Measurements from ENCODE around the gene GPR146.

The GPR146 gene

GRCh38 chr7:1043552-1044188, 676 bp upstream of the GPR146 start:
- DNase-seq (ENCODE audit: low read depth) = no peak

- DNase-seq (ENCODE audit: low read depth) = no peak
These were observed 1.0 kb downstream of the GPR146 start for GRCh38 chr7:1045069-1046063.

GRCh38 chr7:1046722-1047679, 2.7 kb downstream of the GPR146 start:
- DNase-seq (ENCODE audit: low read depth) = no peak

- DNase-seq (ENCODE audit: low read depth) = no peak
These were observed 4.8 kb downstream of the GPR146 start for GRCh38 chr7:1049006-1049741.

- DNase-seq (ENCODE audit: low read depth) = no peak
These were observed 5.5 kb downstream of the GPR146 start for GRCh38 chr7:1049801-1050200.

GRCh38 chr7:1050254-1050906, 6.0 kb downstream of the GPR146 start:
- DNase-seq (ENCODE audit: low read depth) = no peak

- DNase-seq (ENCODE audit: low read depth) = no peak
These were observed 6.8 kb downstream of the GPR146 start for GRCh38 chr7:1050956-1051690.

- no peak for DNase-seq (ENCODE audit: low read depth)
These were observed 7.9 kb downstream of the GPR146 start for GRCh38 chr7:1052031-1052818.

- no peak for DNase-seq (ENCODE audit: low read depth)
These were observed 8.7 kb downstream of the GPR146 start for GRCh38 chr7:1053002-1053411.

- DNase-seq (ENCODE audit: low read depth) = no peak
These were observed 9.5 kb downstream of the GPR146 start for GRCh38 chr7:1053816-1054370.

GRCh38 chr7:1054438-1054837, 10.1 kb downstream of the GPR146 start:
- no peak for DNase-seq (ENCODE audit: low read depth)

- no peak for DNase-seq (ENCODE audit: low read depth)
These were observed 10.6 kb downstream of the GPR146 start for GRCh38 chr7:1054861-1055450.

GRCh38 chr7:1055491-1055955, 11.2 kb downstream of the GPR146 start:
- DNase-seq (ENCODE audit: low read depth) = no peak

- DNase-seq (ENCODE audit: low read depth) = no peak
These were observed 11.8 kb downstream of the GPR146 start for GRCh38 chr7:1055956-1056784.

- DNase-seq (ENCODE audit: low read depth) = no peak
These were observed 12.6 kb downstream of the GPR146 start for GRCh38 chr7:1056785-1057410.

- DNase-seq (ENCODE audit: low read depth) = no peak
These were observed 13.3 kb downstream of the GPR146 start for GRCh38 chr7:1057416-1058291.
